Kidney capillary endothelial cell (primary cell): ENCODE data around the gene TMEM18.
"Not testable (repeated sequence)": the region's sequence is repeated elsewhere in the genome, so short reads cannot be mapped to it uniquely, and the experiment has no call there.

Experiments used
- DNase-seq: peaks from one replicate; pipeline ENCODE4 v3.0.0-alpha.2; 2018; ENCODE audit warnings: low spot score

TMEM18 gene

DNA sequence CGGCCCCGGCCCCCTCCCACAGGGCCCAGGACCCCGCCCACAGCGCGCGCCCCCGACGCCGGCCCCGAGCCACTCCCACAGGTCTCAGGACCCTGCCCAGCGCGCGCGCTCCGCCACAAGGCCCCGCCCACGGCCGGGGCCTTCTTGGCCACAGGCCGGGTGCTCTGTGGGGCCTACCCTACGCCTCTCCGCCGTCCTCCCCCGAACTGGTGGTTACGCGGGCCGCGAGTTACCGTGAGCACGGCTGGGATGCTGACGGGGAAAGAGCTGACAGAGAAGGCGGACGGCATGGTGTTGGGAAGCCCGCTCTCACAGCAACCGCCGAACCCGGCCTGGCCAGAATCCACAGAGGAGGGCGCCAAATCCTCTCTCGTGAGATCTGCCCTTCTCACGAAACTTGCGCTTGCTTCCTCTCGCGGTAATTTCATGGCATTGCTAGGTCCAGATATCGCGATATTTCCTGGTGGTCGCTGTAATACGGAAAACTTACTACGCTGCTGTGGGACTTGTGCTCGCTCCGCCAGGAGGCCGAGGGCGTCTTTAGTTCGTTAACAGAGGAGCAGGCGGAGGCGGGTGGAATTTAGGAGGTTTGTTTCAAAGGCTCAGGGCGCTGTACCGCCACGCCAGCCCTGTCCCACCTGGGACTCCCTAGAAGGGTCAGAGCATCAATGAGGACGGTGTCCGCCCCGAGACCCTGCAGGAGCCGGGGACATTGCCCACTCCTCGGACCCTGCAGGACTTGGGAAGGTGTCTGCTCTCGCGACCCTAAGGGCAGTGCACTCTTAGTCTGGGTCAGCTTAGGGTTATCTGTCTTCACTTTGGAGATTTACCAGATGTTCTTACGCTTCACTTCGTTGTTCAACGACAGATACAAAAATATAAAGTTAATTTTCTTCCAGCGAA lies at the start of gene TMEM18:
Gene TMEM18, minus strand, starts transcription at position 351 of the 903 bp plus-strand sequence. Its CDS starts 61 bp downstream, at position 290.
- DNase-seq = peak; percentile 96

DNA sequence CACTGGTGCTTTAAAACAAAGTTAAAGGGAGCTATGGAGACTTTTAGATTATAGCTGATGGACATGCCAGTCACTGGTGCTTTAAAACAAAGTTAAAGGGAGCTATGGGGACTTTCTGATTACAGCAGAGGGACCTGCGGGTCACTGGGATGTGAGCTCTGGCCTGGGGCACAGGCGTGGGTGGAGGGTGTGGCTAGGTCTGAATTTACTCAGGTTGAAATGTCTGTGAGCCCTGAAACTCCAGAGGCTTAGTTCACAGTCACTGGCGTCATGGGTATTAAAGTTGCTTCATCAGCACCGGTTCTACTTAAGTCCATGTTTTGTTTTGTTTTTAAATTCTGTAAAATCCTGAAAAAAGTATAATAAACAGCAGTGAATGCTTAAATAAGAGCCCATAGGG lies 49.0 kb upstream of the TMEM18 start:
- DNase-seq = no peak

DNA sequence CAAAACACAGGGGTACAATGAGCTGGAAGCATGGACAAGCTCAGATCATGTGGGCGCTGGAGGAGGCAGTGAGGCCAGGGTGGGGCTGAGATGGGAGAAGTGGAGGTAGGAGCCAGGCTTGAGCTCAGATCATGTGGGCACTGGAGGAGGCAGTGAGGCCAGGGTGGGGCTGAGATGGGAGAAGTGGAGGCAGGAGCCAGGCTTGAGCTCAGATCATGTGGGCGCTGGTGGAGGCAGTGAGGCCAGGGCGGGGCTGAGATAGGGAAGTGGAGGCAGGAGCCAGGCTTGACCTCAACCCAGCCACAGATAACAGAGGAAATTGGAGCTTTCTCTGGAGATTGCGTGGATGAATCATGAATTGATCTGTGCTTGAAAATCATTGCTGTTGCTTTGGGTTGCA lies 48.3 kb upstream of the TMEM18 start:
- DNase-seq = no peak

DNA sequence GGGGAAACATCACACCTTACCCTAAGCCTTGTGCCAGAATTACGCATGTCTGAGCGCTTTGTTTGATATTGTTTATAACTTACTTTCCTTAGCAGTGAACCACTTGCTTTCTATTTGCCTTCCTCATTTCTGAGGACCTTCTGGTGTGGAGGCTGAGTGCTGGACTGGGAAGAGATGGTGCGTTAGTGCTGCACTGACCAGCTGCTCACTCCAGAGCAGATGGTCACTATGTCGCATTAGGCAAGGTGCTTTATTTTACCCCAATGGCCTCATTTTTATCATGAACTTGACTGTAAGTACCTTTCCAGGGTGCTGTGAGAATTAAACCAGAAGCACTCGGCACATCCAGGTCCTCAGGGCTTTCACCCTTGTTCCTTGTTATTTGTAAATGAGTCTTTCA lies 46.6 kb upstream of the TMEM18 start:
- no peak for DNase-seq

DNA sequence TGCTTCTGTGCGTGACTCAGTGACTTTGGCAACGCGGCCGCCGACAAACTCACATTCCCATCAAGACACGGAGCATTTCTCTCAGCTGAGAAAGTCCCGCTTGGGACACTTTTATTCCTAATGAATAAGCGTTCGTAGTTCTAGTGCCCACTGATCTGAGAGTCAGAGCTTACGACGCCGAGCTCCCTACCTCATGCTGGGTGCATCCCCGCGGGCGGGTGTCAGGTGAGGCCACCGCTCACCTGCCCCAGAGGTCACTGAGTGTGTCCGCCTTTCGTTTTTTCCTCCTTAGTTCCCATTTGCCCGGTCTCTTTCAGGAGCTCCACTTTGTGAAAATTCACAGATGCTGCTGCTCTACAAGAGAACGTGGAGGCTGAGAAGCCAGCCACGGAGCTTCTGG lies 43.6 kb upstream of the TMEM18 start:
- DNase-seq = no peak

DNA sequence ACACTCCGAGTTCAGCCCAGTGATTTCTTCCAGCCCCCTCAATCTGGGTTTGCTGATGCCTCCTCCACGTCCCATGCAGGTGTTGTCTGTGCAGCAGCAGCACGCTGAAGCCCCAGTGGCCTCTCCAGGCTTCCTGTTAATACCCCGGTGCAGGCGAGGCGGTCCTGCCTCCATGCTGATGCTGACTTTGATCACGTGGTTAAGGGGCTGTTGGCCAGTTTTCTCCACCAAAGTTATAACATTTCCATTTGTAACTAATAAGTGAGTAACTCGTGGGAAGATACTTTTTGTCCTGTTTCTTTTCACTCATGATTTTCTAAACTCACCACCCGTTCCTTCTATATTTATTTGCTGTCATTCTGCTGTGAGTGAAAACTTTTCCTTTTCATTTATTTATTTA lies 42.5 kb upstream of the TMEM18 start:
- DNase-seq = no peak

DNA sequence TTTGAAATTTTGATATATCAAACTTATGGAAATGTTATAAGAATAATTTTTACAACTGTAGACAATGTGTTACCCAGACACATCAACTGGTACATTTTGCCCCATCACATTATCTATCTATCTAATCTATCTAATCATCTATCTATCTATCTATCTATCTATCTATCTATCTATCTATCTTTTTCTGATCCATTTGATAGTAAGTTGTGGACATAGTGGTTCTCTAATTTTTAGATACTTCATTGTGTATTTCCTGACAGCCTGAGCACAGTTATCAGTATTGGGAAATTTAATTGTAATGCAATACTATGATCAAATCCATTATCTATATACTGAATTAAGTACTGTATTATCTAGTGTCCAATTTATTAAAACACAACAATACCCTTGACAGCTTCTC lies 42.0 kb upstream of the TMEM18 start:
- no peak for DNase-seq

DNA sequence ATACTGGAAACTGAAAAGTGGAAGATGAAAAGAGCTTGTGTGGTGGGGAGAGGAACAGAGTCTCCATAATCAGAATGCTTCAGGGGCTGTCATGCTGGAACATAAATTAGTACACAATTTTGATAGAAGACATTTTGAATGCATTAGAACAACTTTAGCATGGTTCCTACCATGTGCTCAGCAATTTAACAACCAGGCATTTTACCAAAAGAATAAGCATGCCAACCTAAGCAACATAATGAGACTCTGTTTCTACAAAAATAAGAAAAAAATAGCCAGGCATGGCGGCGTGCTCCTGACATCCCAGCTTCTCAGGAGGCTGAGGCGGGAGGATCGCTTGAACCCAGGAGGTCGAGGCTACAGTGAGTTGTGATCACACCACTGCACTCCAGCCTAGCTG lies 40.5 kb upstream of the TMEM18 start:
- DNase-seq = no peak

DNA sequence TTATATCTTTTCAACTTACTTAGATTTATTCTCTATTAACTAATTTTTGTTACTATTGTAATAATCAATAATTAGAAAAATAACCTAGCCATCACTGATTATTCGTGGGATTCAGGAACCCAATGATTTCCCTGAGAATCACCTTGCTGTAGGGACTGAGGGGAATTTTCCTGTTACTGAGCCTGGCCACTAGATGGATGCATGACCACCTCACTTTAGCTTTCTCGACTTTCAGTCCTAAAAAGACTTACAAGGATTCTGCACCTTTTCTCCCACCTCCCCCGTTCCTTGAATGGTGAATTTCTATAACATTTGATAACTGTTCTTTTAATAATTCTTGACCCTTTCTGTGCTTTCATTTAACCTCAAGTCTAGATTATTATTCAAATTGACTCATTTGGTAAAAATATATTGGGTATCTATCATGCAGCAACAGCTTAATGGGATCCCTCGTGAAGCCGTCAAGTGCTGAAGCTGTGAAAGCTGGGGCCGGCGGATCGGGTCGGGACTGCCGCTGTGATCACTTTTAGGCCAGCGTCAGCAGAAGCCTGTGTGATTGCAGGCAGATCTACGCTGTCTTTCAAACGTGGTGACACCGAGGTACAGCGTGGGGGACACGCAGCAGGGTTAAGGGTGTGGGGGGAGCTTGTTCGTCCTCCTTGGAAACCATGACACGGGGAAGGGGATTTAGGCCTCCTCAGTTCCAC lies 38.8 kb upstream of the TMEM18 start:
- no peak for DNase-seq

DNA sequence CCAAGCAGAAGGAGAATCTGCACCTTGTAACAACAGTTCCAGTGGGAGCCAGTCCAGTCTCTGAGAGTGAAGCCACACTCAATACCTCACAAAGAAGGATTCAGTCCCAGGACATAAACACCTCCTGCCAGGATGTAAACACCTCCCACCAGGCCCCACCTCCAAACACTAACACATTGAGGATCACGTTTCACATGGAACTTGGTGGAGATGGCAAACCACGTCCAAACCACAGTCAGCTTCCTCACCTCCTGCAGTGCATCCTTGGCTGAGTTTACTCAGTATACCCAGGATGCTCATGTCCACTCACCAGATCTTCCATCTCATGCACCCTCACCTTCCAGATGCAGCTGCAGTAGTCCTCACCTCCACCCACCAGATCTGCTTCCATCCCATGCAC lies 37.8 kb upstream of the TMEM18 start:
- no peak for DNase-seq

DNA sequence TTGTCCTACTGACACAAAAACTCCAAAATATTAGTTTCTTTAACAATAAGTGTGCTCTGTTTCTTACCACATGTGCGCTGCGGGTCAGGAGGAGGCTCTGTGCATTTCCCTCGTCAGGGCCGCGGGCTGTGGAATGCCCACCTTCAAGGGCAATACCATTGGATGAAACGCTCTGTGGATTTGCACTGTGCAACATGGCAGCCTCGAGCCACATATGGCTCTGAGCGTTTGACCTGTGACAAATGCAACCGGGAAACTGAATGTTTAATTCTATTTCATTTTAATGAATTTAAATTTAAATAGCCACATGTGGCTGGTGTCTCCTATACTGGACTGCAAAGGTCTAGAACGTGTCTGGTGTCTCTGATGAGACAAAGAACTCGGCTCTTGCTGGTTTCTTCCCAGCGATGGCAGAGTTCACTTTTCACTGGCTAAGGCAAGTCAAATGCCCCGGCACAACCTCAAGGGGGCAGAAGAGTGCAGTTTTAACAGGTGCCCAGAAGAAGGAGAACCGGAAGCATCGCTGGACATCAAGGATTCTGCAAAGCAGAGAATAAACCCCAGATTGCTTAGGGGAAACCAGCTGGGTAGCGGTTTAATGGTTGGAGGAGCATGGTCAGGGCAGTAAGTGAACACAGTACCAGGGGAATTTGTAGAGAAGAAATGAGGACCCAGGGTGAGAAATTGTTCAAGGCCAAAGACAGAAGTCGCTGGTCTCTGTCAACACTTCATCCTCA lies 37.0 kb upstream of the TMEM18 start:
- peak; percentile 27 for DNase-seq

DNA sequence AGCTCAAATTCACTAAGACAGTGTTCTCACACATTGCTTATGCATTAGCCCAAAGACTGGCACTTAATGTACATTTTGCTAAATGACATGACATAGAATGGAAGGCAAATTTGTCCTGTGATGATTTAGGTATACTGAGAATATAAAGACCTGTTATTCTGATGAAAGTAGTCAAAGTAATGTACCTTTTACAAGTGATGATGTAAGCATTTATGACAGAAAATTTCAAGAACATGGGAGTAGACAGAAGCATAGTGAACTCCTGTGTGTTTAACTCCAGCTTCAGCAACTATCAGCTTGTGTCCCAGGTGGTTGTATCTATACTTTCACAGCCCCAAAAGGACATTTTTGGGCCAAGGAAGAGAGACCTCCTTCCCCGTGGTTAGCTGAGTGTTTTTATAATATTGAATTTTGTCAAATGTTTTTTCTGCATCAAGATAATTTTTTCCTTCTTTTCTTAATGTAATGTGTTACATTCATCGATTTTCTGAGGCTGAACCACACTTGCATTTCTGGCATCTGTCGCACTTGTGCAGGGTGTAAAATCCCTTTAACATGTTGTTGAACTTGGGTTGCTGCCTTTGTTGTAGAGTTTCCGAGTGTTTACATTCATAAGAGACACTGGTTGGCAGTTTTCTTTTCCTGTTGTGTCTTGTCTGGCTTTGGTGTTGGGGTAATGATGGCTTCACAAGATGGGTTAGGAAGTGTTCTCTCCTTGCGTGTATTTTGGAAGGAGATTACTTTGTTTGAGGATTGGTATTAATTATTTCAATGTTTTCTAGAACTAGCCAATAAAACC lies 33.9 kb upstream of the TMEM18 start:
- DNase-seq = no peak

DNA sequence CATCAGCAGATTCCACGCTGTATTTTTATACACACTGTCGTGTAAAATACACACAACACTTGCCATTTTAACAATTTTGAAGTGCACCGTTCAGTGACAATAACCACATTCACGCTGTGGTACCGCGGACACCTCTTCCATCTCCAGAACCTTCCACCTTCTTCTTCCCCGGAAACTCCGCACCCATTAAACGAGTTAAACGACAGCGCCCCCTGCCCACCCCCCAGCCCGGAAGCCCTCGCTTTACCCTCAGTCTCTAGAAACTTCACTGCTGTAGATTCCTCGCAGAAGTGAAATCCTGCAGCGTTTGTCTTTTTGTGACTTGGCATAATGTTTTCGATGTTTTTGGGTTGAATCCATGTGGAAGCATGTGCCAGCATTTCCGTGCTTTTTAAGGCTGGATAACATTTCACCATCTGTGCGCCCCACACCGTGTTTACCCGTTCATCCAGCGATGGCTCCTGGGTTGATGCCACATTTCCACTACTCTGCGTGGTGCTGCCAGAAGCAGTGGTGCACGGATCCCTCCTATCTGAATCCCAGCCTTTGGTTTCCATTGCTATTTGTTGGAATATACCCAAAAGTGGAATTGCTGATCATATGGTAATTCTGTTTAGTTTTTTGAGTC lies 32.0 kb upstream of the TMEM18 start:
- no peak for DNase-seq

DNA sequence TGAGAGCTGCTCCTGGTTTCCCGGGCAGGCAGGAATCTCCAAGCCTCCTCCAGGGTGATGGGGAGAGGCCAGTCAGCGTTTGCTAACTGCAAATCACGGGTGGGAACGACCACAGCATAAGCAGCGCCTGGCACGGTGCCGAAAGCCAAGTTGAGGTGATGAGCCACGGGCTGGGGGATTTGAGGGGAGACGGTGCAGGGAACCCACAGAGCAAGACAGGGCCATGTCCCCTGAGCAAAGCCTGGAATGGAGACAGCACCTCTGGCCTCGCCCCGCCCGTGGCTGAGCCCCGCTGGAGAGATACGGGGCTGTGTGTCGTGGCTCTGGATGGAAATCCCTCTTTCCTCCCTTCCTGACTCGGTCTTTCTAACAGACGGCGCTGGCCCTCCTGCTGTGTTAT lies 31.5 kb upstream of the TMEM18 start:
- DNase-seq = no peak

DNA sequence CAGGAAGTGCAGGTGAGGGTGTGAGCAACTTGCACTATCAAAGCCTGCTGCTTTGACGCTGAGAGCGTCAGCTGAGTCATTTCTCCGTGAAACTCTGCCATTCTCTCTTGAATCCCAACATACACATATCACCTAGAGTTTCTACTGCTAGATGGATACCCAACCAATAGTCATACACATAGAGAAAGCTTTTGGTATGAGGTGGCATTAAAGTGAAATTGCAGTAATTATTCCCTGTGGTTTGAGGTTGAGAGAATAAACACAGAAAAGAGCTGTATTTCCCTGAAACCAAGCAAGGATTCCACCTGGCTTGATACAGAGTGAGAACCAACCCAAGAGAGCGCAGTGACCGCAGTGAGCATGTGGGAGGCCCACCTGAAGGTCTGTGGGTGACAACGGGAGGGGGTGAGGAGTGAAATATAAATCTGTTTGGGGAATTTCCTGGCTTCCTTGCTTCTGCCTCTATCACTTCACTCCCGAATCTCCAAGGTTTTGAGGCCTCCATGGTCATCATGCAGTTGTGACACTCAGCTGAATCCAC lies 28.8 kb upstream of the TMEM18 start:
- no peak for DNase-seq

DNA sequence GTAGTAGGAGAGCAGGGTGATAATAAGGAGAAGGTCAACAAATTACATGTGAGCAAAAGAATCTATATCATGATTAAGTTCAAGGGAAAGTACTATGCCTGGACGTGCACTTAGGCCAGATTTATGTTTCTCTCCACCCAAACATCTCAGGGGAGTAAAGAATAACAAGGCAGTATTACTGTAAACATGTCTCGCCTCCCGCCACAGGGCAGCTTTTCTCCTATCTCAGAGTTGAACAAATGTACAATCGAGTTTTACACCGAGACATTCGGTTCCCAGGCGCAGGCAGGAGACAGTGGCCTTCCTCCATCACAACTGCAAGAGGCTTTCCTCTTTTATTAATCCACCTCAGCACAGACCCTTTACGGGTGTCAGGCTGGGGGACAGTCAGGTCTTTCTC lies 25.6 kb upstream of the TMEM18 start:
- not testable (repeated sequence) for DNase-seq

DNA sequence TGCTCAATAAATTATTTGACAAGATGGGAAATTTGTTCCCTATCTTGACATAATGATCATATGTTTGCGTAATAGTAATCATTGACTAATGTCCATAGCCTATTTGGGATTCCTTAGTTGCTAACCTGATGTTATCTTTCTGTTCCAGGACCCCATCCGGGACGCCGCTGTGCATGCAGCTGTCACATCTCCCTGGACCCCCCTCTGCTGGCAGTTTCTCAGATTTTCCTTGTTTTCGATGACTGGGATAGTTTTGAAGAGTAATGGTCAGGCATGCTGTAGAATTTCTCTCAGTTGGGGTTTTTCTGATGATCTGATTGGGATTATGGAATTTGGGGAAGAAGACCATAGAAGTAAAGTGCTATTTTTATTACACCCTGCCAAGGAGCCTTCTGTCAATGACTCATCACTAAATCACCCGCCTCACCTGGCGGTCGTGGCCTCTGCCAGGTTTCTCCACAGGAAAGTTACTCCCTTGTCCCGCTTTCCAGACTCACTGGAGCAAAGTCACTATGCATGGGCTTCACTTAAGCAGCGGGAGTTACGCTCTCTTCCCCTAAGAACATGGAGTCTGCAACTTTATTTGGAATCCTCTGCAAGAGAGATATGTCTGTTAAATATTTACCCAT lies 19.9 kb upstream of the TMEM18 start:
- no peak for DNase-seq

DNA sequence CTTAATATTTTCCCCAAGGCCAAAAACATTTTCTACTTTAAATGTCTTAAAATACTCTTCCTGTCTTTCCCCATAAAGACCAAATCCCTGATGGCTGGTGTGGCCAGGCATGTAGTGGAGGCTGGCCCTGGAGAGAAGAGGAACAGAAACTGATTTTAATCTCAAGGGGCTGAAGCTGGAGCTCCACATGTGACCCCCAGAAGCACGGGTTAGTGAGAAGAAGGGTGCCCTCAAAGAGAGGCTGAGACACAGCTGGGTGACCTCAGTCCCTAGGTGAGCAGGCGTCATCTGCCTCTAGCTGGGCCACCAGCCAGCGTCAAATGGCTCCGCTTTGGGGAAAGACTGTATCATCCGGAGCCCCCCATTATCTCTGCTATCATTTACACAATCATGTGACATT lies 19.3 kb upstream of the TMEM18 start:
- DNase-seq = no peak

DNA sequence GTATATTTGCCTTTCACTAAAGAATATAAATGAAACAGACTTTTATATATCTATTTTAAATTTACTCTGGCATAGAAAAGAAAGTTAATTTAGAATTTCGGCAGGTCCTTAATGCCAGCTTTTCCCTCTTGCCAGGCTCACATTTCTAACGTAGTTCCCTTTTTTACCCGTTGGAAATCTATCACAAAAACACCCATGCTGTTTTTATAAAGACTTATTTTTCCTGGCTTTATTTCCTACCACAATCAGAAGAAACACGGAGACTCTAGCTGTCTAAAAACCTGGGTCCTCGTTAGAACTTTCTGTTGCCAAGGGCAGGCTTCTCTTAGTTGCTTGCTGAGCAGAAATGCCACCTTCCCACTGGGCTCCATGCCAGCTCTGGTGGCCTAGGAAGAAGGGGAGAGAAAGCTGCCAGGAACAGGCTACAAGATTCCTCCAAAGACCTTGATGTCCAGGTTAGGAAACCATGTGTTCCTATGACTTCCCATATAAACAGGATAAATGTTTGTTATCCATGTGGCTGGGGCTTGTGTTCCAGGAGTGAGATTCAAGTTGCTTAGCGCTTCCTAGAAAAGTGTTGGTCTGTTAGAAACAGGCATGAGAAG lies 17.8 kb upstream of the TMEM18 start:
- no peak for DNase-seq

DNA sequence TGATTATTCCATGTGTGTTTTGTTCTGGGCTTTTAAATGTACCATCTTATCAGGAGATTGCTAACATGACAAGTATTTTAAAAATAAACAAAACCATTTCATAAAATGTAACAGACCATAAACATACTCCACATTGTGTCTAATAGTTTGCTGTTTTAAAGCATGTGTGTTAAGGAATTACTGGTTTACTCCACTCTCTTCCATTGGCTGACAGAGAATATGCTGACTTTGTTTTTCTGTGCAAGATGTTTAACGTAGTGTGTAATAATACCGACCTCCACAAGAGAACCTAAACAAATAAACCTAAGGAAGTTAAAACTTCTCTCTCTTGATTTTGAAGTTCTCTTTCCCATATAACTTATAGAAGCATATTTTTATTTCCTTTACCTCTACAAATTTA lies 17.0 kb upstream of the TMEM18 start:
- DNase-seq = no peak
